Right lung (tissue), 5 donors: ENCODE measurements around the gene VEZT. TPM values are rescaled to one million over a fixed set of nuclear protein-coding genes. Genes with fewer than 3 reads are reported as not detected.
"Not testable (repeated sequence)": the region's sequence is repeated elsewhere in the genome, so short reads cannot be mapped to it uniquely, and the experiment has no call there.

ENCODE experiments used
- DNase-seq, 2 donors: peaks; one replicate each; pipeline ENCODE4 v3.0.0-alpha.2; 2013
- polyA plus RNA-seq, 5 donors: library from polyadenylated mRNA; unstranded; fragments of 120-200 nt; gene quantifications; one replicate each; pipeline versions ENCODE4 v1.2.1 to v1.2.3, GENCODE V29; 2013; ENCODE audit warnings: inconsistent platforms in 1 of 5, low replicate concordance in 1 of 5; ENCODE audit not compliant: insufficient read length in 5 of 5, insufficient read depth in 1 of 5

VEZT gene
- polyA plus RNA-seq, 5 donors = 60.4 to 118 (median 101) TPM

DNA sequence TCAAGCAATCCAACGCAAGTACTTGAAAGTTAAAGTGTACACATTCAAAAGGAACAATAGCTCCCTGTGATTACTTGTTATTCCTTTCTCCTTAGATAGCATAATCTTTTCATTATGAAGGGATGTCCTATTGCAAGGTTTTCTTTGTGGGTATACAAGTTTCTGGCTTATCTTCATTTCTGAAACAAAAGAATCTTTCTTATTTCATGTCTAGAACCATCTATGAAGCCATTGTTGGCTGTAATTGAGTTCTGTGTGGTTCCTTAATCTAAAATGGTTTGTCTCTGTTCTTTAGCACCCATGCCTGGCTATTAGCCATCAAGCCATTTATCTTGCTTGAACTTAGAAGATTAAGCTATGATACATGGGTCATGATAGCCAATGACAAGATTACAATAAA is 95.0 kb downstream of the VEZT start:
- DNase-seq = no peak

DNA sequence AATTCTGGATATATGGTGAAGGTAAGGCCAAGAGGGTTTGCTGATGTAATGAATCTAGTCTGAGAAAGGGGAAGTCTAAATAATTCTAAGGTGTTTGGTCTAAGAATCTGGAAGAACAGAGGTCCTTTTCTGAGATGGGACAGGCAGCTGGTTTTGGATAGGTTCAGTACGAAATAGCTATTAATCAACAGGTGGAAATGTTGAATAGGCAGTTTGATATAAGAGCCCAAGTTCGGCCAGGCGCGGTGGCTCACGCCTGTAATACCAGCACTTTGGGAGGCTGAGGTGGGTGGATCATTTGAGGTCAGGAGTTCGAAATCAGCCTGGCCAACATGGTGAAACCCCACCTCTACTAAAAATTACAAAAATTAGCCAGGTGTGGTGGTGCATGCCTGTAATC is 97.1 kb downstream of the VEZT start:
- not testable (repeated sequence) for DNase-seq

DNA sequence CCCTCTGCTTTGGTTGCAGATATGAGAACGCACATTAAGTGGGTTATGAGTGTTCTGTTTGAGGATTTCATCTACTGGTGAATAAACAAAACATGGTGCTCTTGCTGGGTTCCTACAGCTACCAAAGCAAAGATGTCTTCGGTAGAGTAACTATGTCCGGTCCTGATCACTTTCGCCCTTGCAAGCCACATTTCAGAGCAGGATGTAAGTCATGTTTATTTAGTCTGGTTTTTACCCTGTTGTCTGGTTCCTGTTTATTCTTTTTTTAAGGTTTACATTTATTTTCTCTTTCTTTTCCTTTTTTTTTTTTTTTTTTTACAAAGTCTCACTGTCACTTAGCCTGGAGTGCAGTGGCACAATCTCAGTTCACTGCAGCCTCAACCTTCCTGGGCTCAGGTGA is 99.2 kb downstream of the VEZT start:
- no peak for DNase-seq

DNA sequence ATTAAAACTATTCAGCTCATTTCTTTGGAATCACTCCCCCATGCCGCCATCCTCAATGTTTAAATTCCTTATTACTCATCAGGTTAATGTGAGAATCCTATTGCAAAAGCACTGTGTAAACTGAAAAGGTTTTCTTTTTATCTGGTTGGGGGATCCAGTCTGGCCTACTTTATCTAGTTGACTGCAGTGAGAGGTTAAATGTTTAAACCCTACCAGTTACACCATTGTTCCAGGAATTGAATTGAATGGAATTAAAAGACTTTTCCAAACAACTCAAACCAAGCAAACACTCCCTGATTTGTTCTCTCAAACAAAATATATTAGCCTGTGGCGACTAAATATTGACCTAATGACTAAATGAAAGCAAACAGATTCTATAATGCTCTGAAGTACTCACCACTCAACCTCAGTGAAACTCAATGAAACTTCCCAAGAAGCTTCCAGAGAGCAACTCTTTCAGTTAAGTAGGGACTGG is 100.5 kb downstream of the VEZT start:
- DNase-seq = no peak

DNA sequence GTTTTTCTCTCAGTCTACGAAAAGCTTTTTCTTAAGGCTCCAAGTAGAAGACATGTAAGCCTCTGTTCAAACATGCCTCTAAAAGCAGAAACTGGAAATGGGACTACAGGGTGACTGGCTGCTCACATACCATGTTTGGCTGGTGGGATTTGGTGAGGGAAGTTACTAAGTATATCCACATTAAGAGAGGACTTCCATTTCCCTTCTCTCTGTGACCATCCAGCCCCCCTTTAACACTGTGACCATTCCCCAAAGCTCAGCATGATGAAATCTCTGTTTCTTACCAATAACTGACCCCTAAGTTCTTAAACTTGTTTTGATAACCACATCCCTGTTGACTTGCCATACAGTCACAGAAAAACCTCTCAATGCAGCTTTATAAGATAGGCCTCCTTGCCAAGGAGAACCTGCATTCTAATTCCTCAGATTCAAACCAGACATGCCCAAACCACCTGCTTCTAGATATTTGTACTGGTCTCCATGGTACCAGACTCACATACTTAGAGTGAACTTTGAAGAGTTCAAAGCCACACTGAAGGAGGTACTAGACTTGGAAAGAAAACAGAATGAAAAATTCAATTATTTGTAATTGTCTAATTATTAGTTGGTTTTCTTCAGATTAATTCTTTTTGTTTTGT is 102.2 kb downstream of the VEZT start:
- no peak for DNase-seq

DNA sequence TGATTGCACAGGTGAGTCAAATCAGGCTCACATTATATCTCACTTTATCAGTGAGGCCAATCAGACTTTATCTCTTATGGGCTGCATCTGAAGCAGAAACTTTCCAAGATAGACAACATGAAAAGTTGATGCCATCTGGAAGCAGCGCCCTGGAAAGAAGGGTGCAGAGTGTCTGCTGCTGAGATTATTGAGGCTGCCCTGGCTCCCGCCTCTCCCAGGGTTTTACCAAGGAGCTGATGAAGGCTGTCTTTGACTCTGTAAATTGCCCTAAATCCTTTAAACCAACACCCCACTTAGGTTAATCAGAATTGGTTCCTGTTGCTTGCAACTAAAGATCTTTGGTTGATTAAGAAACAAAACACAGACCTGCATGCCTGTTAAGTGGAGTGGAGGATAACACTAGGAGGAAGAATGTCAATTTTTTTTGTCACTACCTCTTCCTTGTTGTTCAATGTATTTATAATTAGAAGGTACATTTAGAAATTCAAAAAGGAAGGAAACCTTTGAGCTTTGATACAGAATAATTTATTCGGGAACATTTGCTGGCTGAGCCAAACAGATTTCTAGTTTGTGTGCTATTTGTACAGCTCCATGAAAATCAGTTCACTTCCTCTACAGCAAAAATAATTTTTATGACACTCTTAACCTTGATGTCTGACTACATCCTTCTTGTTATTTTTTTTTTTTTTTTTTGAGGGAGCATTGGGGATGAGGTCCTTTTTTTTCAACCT is 104.1 kb downstream of the VEZT start:
- no peak for DNase-seq

DNA sequence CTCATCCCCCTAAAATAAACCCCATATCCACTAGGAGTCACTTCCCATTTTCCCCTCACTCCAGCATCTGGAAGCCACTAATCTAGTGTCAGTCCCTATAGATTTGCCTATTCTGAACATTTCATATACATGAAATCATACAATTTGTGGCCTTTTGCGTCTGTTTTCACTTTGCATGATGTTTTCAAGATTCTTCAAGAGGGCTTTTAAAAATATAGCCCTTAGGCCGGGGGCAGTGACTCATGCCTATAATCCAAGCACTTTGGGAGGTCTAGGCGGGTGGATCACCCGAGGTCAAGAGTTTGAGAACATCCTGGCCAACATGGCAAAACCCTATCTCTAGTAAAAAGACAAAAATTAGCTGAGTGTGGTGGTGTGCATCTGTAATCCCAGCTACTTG is 104.7 kb downstream of the VEZT start:
- DNase-seq = no peak

DNA sequence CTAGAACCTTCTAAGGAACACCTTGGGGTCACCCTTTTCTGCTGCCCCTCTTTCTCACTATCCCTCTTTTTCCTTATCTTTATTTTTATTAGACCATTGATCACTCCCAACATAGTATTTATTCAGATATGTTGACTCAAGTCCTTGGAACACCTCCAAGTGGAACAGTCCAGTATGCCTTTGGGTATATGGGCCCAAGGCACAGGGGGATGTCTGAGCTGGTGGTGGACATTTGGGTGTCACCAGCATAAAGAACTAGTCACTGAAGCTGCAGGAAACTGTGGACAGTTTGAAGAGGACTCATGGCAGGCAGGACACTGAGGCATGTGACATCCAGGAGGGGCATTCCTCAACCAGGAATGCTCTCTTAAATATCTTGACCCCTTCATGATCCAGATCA is 105.6 kb downstream of the VEZT start:
- DNase-seq = no peak

DNA sequence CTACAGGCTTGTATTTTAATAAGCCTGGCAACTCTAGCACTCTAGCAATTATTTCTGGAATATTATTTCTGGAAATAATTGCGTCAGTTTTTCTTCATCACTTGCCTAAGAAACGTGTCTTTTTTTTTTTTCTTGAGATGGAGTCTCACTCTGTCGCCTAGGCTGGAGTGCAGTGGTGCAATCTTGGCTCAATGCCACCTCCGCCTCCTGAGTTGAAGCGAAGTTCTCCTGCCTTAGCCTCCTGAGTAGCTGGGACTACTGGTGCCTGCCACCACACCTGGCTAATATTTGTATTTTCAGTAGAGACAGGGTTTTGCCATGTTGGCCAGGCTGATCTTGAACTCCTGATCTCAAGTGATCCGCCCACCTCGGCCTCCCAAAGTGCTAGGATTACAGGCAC is 106.6 kb downstream of the VEZT start:
- DNase-seq = not testable (repeated sequence)

DNA sequence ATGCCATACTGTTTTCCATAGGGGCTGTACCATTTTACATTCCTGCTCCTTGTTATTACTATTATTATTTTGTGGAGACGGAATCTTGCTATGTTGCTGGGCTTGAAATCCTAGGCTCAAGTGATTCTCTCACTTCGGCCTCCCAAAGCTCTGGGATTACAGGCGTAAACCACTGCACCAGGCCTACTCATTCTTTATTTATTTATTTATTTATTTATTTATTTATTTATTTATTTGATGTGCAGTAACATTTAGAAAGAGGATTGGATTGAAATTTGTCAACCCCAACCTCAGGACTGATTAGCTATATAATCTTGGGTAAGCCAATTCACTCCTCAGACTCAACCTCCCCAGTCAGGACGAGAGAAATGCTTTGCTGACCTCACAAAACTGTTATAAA is 107.9 kb downstream of the VEZT start:
- no peak for DNase-seq

DNA sequence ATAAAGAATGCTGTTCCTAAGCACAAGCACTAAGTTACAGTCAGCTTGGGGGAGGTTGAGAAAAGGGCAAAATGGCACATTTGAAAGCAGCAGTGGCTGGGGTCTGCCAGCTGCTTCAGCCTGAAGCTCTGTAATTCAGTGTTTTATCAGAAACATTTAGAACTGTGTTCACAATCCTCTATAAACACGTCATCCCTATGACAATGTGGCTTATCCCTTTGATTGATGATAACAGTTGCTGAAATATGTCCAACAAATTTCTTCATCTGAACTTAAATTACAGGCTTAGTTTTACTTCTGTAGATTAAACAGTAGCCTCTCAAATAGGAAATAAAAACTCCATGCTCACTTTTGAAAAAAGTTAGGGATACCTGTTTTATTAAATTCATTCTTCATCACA is 108.8 kb downstream of the VEZT start:
- DNase-seq = no peak

DNA sequence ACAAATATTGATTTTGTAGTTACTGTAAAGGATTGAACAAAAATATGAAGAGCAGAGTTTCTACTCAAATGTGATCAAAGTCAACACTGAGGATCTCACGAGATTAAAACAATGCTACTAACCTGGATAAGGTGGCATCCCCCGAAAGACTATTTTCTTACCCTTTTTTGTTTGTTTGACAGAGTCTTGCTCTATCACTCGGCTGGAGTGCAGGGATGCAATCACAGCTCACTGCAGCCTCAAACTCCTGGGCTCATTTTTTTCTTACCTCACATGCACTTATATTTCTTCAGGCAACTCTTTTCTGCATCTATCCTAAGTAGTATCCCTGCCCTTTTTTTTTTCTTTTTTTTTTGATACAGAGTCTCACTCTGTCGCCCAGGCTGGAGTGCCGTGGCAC is 109.2 kb downstream of the VEZT start:
- DNase-seq = no peak

DNA sequence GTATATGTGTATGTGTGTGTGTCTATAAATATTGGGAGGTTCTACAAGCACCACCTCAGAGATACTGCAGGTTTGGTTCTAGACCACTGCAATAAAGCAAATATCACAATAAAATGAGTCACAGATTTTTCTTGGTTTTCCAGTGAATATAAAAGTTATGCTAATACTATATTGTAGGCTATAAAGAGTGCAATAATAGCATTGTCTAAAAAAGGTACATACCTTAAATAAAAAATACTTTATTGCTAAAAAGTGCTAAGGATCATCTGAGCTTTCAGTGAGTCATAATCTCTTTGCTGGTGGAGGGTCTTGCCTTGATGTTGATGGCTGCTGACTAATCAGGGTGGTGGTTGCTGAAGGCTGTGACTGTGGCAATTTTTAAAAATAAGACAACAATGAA is 111.1 kb downstream of the VEZT start:
- no peak for DNase-seq

DNA sequence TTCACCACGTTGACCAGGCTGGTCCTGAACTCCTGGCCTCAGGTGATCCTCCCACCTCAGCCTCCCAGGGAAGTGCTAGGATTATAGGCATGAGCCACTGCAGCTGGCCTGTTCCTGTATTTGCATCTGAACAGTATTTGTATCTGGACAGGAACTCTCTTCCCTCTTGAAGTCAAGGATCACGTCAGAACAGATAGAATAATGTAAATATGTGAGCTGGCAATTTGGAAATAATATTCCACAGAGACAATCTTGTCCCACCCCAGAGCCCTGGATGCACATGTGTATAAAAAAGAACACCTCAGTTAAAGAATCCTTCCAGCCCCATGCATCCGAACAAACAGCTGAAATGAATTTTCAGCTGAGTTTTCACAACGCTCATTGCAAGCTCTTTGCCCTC is 118.3 kb downstream of the VEZT start:
- DNase-seq = no peak

DNA sequence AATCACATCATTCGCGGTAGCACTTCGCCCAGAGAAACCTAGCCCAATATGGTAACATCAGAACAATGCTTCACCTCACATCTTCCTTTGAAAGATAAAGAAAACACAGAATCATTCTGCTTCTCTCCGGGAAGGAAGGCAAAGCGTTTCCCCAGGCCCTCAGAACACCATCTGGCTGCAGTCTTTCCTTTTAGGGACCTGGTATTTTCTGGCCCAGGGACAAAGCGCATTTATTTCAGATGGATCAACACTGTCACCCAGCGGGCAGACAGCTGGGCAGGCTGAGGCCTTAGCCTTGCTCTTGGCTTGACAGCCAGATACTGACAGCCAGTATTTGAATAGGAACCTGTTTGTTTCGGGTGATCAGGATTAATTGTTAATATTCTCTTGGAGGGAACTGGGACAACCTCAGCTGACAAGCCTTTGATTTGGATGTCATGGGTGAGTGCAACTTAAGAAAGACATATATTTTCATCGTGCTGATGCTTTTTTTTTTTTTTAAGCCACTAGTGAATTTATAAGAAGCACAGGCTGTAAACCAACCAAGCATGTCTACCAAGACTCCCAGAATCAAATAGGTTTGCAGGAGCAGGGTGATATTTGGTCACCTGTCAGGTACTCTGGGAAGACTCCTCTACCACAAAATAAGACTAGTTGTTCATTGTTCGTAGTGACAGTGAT is 118.9 kb downstream of the VEZT start:
- DNase-seq = peak; percentile 79 to 86

DNA sequence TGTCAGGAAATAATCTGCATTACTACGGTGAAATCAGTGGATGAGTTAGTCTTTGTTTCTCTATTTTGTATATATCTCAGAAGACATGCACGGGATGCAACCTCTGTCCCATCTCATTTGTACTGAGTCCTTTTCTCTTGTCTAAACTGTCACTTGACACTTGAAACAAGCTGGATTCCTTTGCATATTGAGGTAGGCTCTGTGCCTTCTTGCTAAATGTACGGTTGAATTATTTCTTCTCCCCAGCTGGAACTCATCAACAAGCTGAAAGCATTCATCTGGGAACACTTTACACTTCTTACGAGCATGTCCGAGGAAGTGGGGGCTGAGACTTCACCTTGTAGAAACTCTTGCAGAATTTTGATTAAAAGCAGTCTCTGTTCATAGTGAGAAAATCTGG is 119.5 kb downstream of the VEZT start:
- no peak for DNase-seq

DNA sequence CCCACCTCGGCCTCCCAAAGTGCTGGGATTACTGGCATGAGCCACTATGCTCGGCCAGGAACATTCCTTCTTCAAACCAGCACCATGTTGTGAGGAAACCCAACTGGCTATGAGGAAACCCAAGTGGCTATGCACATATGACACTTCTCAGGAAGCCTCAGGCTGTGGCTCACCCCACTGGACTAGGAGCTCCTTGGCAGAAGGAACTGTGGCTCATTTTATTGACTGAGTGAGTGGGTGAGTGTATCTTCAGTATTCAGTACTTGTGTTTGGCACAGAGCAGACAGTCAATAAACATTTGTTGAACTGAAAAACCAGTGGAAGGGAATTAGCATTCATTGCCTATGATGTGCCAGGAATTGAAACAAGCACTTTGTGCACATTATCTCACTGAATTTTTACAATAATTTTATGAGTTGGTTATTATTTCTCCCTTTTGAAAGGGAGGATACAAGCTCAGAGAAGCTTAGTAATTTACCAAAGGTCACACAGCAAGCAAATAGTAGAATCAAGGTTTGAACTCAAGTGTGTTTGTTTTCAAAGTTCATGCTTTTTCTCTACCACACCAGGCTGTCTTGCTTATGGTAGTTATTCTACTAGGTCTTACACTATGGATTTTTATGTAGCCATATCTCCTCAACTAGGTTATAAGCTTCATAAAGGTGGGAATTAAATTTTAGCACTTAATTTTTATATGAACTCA is 121.6 kb downstream of the VEZT start:
- no peak for DNase-seq

DNA sequence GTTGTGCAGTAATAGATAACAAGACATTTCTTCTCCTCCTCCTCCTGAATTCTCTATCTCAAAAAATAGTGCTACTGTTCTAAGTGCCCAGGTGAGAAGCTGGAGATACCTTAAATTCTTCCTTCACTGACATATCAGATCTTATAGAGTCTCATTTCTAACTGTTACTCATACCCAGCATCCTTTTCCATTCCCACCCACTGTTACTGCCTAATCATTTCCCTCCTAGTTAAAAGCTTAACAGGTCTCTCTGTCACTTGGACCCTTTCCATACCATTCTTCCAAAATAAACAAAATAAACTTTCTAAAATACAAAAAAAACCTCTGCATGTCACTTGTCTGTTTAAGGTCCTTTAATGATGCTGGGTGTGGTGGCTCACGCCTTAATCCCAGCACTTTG is 124.4 kb downstream of the VEZT start:
- no peak for DNase-seq

DNA sequence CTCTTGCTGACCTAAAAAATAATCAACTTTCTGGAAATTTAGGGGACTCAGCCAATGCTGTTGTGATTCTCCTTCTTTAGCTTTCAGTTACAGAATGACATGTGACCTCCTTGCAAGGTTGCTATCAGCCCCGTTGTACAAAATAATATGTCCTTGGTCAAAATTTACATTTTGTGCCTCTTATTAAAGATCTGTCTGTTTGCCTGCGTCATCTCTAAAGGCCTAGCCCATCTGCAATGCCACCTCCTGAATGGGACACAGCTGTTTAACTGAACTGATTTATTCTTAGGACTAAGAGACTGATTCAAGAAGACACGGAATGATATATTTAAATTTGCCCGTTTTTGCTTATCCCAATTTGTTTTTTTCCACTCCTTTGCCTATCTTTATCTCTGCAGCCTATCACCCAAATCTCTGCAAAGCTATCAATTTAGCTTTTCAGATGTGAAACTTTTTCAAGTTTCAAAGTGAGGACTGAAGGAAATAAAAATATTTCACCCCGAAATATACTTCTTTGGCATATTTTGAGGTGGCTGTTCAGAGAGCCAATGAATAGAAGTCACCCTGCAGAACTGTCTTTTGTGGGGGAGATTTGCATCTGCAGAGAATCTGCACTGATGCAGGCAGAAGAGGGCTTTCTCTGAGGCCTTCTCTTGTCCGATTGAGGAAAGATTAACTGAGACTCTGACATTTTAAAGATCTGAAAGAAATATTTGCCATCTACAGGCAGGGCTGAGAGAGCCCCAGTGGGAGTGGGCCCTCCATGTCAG is 126.0 kb downstream of the VEZT start:
- DNase-seq = no peak

DNA sequence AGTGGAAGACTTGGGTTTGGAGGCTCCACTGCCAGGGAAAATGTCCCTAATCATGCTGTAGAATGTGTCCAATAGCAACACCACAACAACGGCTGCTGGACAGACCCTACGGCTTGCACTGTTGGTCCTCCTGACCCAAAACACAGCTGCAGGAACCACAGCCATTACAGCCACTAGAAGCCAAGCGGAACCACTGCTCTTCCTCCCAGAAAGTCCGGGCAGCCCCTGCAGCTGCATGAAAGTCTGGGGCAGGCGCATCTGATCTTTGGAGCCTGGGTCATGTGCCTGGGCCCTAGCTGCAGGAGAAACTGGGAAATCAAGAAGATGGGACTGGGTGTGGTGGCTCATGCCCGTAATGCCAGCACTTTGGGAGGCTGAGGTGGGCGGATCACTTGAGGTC is 131.7 kb downstream of the VEZT start:
- no peak for DNase-seq

DNA sequence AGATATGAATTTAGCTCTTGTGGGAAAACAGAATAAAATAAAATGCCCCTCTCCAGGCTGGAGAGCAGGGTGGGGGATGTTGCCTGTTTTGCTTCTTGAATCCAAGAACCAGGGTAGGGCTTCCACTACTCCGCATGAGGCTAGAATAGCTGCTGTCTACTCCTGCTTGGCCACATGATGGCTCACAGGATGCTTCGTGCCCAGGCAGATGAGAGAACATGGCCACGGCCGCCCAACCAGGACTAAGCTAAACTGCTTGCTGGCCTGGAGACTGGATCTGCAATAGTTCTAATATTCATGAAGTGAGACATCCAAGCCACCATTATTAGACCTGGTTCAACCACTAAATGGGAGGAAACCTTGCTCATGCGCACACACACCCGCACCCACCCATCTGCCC is 134.1 kb downstream of the VEZT start:
- DNase-seq = no peak
